Measurements from ENCODE around the gene TGFBR3. TPM values are rescaled to one million over a fixed set of nuclear protein-coding genes. Genes with fewer than 3 reads are reported as not detected.

TGFBR3 gene
- total and polyA plus RNA-seq, 9 of the 15 experiments (the other 6 are each of a cell fraction or from before 2014, with no cell fraction given): 3.6 to 32.4 (median 15.6) TPM

GRCh38 chr1:91730801-91731732, 154.9 kb downstream of the TGFBR3 start (continued):
- peak; percentile 37; the same call in 1 of the 2 replicates for TF ChIP-seq MGA (IDR thresholded peaks at IDR 0.05)
- TF ChIP-seq YBX1 (IDR thresholded peaks at IDR 0.05): no peak
- peak; percentile 92 for TF ChIP-seq CEBPB (tag; IDR thresholded peaks at IDR 0.05)
- peak; percentile 77 for TF ChIP-seq TEAD4 (IDR thresholded peaks at IDR 0.05; ENCODE audit: low read length)
- TF ChIP-seq TEAD4 (CRISPR knock-in tag; IDR thresholded peaks at IDR 0.05; ENCODE audit: borderline replicate concordance): no peak
- peak; percentile 79 for TF ChIP-seq BHLHE40 (IDR thresholded peaks at IDR 0.05; ENCODE audit: low read length)
- peak; percentile 49; the same call in 1 of the 2 replicates for TF ChIP-seq NCOR1 (IDR thresholded peaks at IDR 0.05)
- 0 out of 2 replicates have a peak, but pooled peaks have one; percentile 14 for TF ChIP-seq CHD2 (IDR thresholded peaks at IDR 0.05; ENCODE audit: low read depth, low read length)
- TF ChIP-seq RBFOX2 (IDR thresholded peaks at IDR 0.05; ENCODE audit: low read depth, low read length): peak; percentile 33; the same call in 1 of the 2 replicates
- peak; percentile 70; the same call in 1 of the 2 replicates for TF ChIP-seq ZNF592 (IDR thresholded peaks at IDR 0.05)
- TF ChIP-seq NFRKB (IDR thresholded peaks at IDR 0.05; ENCODE audit: low read depth): peak; percentile 5; the same call in 1 of the 2 replicates
- 0 out of 2 replicates have a peak, but pooled peaks have one; percentile 57 for TF ChIP-seq ZNF766 (CRISPR knock-in tag; conservative IDR thresholded peaks at IDR 0.05)
